Activated CD4-positive, alpha-beta memory T cell treated with anti-CD3 and anti-CD28 coated beads for 36 hours (primary cell): ENCODE results near the gene GCNT2. TPM values are rescaled to one million over a fixed set of nuclear protein-coding genes. Genes with fewer than 3 reads are reported as not detected.
"Not testable (repeated sequence)": the region's sequence is repeated elsewhere in the genome, so short reads cannot be mapped to it uniquely, and the experiment has no call there.

Experiments
- CTCF ChIA-PET: fragments of 350-600 bp; sonication (Branson Sonifier 250); formaldehyde crosslinking; loops from one replicate; lab custom pipeline; 2021; ENCODE audit warnings: antibody characterized with exemption, inconsistent platforms; lab: Charles Lee
- POLR2A ChIA-PET: fragments of 350-600 bp; sonication (Branson Sonifier 250); formaldehyde crosslinking; loops from one replicate; lab custom pipeline; 2021; ENCODE audit warnings: antibody characterized with exemption; lab: Charles Lee
- DNase-seq: peaks from one replicate; pipeline ENCODE4 v3.0.0-alpha.2; 2020
- H3K27ac Mint-ChIP-seq: one replicate; pipeline ENCODE4 v1.8.0; 2021; ENCODE audit warnings: mixed read lengths
- H3K27me3 Mint-ChIP-seq: one replicate; pipeline ENCODE4 v1.8.0; 2021; ENCODE audit warnings: mixed read lengths
- H3K36me3 Mint-ChIP-seq: one replicate; pipeline ENCODE4 v1.8.0; 2021; ENCODE audit warnings: mixed read lengths
- H3K4me1 Mint-ChIP-seq: one replicate; pipeline ENCODE4 v1.8.0; 2021; ENCODE audit warnings: low read depth, mixed read lengths
- H3K4me3 Mint-ChIP-seq: one replicate; pipeline ENCODE4 v1.8.0; 2021; ENCODE audit warnings: mild to moderate bottlenecking, mixed read lengths
- H3K9me3 Mint-ChIP-seq: one replicate; pipeline ENCODE4 v1.8.0; 2021; ENCODE audit warnings: mixed read lengths
- intact Hi-C: fragments of 100-400 bp; cut with micrococcal nuclease; formaldehyde crosslinking; loops from one replicate; pipeline ENCODE4 v1.15.1; 2023
- total RNA-seq, 2 experiments: library from RNA; stranded (reverse); gene quantifications; one replicate each; pipeline ENCODE4 v1.2.3, GENCODE V29; 2021

The GCNT2 gene
- total RNA-seq, 2 experiments from 2014 or later, result 1.4 to 1.5 TPM

DNA sequence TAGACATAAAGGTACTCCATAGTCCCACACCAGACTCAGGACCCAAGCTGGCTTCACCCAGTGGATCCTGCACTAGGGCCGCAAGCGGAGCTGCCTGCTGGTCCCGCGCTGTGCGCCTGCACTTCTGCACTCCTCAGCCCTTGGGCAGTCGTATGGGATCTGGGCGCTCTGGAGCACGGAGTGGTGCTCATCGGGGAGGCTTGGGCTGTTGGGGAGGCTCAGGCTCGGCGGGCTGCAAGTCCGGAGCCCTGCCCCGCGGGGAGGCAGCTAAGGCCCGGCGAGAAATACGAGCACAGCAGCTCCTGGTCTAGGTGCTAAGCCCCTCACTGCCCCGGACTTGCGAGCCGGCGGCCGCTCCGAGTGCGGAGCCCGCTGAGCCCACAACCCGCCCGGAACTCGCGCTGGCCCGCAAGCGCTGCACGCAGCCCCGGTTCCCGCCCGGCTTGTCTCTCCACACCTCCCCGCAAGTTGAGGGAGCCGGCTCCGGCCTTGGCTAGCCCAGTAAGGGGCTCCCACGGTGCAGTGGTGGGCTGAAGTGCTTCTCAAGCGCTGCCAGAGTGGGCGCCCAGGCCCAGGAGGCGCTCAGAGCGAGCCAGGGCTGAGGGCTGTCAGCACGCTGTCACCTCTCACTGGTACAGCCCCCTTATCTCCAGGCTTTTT, 33.4 kb upstream of the GCNT2 start:
- Mint-ChIP-seq H3K9me3 (no peaks in the 10 kb centered on the region), H3K4me3 (no peak overlapping the region), H3K4me1 (no peaks in the 10 kb centered on the region), H3K27me3 (no peaks in the 10 kb centered on the region), H3K27ac (no peak overlapping the region), H3K36me3 (no peaks in the 10 kb centered on the region)
- intact Hi-C loops, result no loop called here
- CTCF ChIA-PET, result interaction anchor here (1.1 kb wide), 1 partner anchor 9 kb away, joined by 9 read pairs; no protein-coding TSS in a partner anchor
- no peak for DNase-seq
- POLR2A ChIA-PET, result interaction anchor here (0.6 kb wide), 1 partner anchor 57 kb away, joined by 3 read pairs; no protein-coding TSS in a partner anchor

DNA sequence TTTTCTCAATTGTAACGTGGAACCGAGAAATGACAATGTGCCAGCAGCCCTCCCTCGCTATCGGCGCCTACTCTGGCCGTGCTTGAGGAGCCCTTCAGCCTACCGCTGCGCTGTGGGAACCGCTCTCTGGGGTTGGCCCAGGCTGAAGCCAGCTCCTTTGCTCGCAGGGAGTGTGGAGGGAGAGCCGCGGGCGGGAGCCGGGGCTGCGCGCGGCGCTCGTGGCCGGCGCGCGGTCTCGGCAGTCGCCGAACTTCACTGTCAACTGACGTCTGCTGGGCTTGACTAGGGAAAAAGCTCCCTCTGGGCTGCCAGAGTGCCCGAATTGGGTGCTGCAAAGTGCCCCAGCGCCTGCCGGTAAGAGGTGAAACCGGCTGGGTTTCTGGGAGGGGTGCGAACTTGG, 29.7 kb upstream of the GCNT2 start:
- no peak overlapping the region for H3K27ac Mint-ChIP-seq
- POLR2A ChIA-PET, result no interaction called here
- intact Hi-C loops, result no loop called here

DNA sequence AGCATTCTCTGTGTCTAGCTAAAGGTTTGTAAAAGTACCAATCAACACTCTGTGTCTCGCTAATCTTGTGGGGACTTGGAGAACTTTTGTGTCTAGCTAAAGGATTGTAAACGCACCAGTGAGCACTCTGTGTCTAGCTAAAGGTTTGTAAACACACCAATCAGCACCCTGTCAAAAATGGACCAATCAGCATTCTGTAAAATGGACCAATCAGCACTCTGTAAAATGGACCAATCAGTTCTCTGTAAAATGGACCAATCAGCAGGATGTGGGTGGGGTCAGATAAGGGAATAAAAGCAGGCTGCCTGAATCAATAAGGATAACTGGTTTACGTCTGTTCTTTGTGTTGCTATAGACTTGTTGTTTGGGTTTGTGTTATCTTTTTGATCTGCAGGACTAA, 29.2 kb upstream of the GCNT2 start:
- H3K4me1 Mint-ChIP-seq, DNase-seq, H3K9me3 Mint-ChIP-seq, H3K4me3 Mint-ChIP-seq, H3K27ac Mint-ChIP-seq, intact Hi-C loops, POLR2A ChIA-PET, H3K27me3 Mint-ChIP-seq, H3K36me3 Mint-ChIP-seq: not testable (repeated sequence)
- CTCF ChIA-PET, result interaction anchor here (0.7 to 1.3 kb wide), 2 partner anchors 10 to 19 kb away, joined by 4 read pairs; no protein-coding TSS in a partner anchor

More for the DNA sequence above, 29.7 kb upstream of the GCNT2 start:
- DNase-seq, result no peak
- no peaks in the 10 kb centered on the region for H3K36me3 Mint-ChIP-seq
- no peaks in the 10 kb centered on the region for H3K9me3 Mint-ChIP-seq
- H3K4me1 Mint-ChIP-seq, result no peaks in the 10 kb centered on the region
- CTCF ChIA-PET, result interaction anchor here (1.3 kb wide), 1 partner anchor 10 kb away, joined by 4 read pairs; no protein-coding TSS in a partner anchor
- H3K4me3 Mint-ChIP-seq, result no peak overlapping the region
- H3K27me3 Mint-ChIP-seq, result peaks cover 1% of the 10 kb centered on the region

DNA sequence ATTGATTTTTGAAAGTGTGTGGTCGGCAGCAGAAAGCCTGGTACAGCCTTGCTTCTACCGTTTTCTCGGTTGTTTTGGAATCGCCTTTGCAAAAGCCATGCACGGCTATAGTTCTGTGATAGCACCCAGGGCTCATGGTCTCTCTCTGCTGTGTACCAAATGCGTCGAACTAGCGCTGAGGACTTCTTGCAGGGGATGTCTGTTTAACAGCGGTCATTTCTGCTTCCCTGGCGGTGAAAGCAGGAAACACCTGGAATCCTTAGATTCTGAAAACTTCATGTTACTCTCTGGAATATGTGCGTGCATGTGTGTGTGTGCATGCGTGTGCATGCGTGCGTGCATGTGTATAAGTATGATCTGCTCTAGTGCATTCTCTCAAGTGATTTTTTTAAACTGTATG, 26.1 kb upstream of the GCNT2 start:
- Mint-ChIP-seq H3K27ac (no peak overlapping the region), H3K9me3 (no peaks in the 10 kb centered on the region), H3K36me3 (no peaks in the 10 kb centered on the region), H3K4me1 (no peaks in the 10 kb centered on the region), H3K27me3 (peaks cover 9% of the 10 kb centered on the region), H3K4me3 (no peak overlapping the region)
- intact Hi-C loops, result no loop called here
- POLR2A ChIA-PET, result no interaction called here
- CTCF ChIA-PET, result no interaction called here
- DNase-seq, result no peak

DNA sequence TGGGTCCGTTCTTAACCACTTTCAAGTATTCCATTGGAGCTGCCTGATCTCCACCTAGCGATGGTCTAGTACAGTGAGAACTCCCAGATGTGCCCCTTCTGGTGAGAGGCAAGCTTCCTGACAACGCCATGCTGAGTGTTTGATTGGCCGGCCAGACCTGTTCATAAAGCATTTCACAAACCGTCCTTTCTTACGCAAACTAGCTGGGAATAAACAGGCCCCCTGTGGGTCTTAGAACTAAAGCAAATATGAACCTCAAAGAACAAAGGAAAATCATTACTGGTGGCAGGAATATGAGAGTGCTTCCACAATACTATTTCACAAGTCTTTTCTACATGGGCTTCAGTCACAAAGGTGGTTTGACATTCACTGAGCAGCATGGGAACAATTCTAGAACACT, 15.6 kb upstream of the GCNT2 start:
- Mint-ChIP-seq H3K9me3 (no peaks in the 10 kb centered on the region), H3K27ac (no peak overlapping the region), H3K4me1 (peaks cover 2% of the 10 kb centered on the region), H3K36me3 (no peaks in the 10 kb centered on the region), H3K4me3 (no peak overlapping the region), H3K27me3 (peaks cover 16% of the 10 kb centered on the region)
- intact Hi-C loops, result no loop called here
- no peak for DNase-seq
- ChIA-PET POLR2A (no interaction called here), CTCF (no interaction called here)

DNA sequence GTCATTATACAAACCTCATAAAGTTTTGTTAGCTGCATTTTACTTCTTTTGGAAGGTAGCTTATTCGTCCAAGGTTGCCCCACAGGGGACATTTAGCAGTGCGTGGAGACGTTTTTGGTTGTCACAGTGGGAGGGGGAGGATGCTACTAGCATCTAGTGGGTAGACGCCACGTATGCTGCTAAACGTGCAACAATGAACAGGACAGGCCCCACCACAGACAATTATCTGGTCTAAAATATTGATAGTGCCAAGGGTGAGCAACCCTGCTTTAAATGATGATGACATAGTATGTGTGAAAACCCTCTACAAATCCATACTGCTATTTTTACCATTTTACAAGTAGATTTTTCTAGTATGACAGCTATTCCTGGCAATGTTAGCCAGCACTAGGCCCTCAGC, 13.9 kb upstream of the GCNT2 start:
- no peak for DNase-seq
- intact Hi-C loops, result no loop called here
- H3K4me1 Mint-ChIP-seq, result peaks cover 4% of the 10 kb centered on the region
- H3K4me3 Mint-ChIP-seq, result no peak overlapping the region
- no peaks in the 10 kb centered on the region for H3K9me3 Mint-ChIP-seq
- no peaks in the 10 kb centered on the region for H3K36me3 Mint-ChIP-seq
- no peak overlapping the region for H3K27ac Mint-ChIP-seq
- peaks cover 10% of the 10 kb centered on the region for H3K27me3 Mint-ChIP-seq
- POLR2A ChIA-PET, result no interaction called here
- CTCF ChIA-PET, result no interaction called here

DNA sequence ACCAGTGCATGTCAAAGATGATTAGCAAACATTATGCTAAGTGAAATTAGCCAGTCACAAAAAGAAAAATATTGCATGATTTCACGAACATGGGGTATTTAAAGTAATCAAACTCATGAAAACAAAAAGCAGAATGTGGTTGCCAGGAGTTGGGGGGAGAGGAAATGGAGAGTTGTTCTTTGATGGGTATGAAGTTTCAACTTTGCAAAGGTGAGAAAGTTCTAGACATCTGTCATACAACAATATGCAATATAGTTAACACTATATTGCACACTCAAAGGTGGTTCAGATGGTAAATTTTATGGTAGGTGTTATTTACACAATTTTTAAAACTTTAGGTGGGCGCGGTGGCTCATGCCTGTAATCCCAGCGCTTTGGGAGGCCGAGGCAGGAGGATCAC, 13.4 kb upstream of the GCNT2 start:
- peaks cover 6% of the 10 kb centered on the region for H3K27me3 Mint-ChIP-seq
- no peaks in the 10 kb centered on the region for H3K36me3 Mint-ChIP-seq
- ChIA-PET CTCF (interaction anchor here (0.6 kb wide), 1 partner anchor 184 kb away, joined by 3 read pairs; no protein-coding TSS in a partner anchor), POLR2A (no interaction called here)
- no peak for DNase-seq
- intact Hi-C loops, result no loop called here
- H3K9me3 Mint-ChIP-seq, result no peaks in the 10 kb centered on the region
- H3K4me3 Mint-ChIP-seq, result no peak overlapping the region
- no peak overlapping the region for H3K27ac Mint-ChIP-seq
- H3K4me1 Mint-ChIP-seq, result peaks cover 4% of the 10 kb centered on the region

DNA sequence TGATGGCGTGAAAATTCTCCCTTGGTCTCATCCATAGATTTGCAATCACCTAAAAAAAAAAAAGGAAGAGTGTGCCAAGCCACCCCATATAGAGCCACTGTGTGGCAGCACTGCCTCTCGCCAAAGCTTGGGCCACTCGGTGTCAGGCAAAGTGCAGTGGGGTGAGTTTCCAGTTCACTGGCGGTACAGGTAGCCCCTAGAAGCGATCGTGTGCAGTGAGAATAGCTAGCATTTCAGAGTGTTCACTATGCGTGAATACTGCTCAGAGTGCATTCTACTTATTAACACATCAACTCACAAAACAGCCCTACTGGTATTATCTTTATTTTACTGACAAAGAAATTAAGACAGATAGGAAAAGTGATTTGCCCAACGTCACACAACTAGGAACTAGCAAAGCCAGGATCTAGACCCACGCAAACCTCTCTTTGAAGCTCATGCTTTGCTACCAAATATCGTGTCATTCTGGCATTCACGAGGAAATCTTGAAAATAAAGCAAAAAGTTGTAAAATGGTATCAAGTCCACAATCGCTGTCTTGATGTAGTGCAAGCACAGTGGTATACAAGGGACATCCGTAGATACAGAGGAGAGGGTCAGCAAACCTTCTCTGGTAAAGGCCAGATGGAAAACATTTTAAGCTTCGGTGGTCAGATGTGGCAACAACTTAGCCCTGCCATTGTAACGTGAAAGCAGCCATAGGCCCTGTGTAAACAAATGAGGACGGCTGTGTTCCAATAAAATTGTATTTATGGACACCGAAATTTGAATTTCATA, 10.4 kb upstream of the GCNT2 start:
- Mint-ChIP-seq H3K4me3 (no peak overlapping the region), H3K4me1 (peaks cover 4% of the 10 kb centered on the region), H3K27ac (no peak overlapping the region), H3K36me3 (no peaks in the 10 kb centered on the region), H3K9me3 (no peaks in the 10 kb centered on the region), H3K27me3 (peaks cover 6% of the 10 kb centered on the region)
- DNase-seq, result peak; percentile 62
- POLR2A ChIA-PET, result no interaction called here
- intact Hi-C loops, result loop anchor here (1.0 to 2.0 kb wide), 3 partner anchors 18 to 291 kb away; partner anchors contain the start of genes C6orf52 and PAK1IP1
- CTCF ChIA-PET, result interaction anchor here (0.6 to 1.6 kb wide), 9 partner anchors 19 to 292 kb away, joined by 3 to 5 read pairs (median 4); partner anchors contain the start of genes C6orf52 and PAK1IP1

DNA sequence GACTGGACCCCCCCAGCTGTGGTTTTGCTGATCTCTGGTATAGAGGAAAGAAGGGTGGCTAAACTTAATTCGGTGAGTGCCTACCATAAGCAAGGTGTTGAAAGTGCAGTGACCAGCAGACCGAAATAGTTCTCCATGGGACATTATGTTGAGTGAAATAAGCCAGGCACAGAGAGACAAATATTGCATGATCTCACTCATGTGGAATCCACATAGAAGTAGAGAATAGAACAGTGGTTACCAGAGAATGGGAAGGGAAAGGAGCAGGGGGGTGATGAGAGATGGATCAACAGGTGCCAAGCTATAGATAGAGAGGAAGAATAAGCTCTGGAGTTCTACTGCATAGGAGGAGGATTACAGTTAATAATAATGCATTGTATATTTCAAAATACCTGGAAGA, 9.7 kb upstream of the GCNT2 start:
- intact Hi-C loops, result loop anchor here (2.0 kb wide), 2 partner anchors 17 to 183 kb away; partner anchors contain the start of genes C6orf52 and PAK1IP1
- peaks cover 4% of the 10 kb centered on the region for H3K4me1 Mint-ChIP-seq
- no peak overlapping the region for H3K4me3 Mint-ChIP-seq
- ChIA-PET CTCF (interaction anchor here (1.4 to 1.6 kb wide), 4 partner anchors 184 to 286 kb away, joined by 3 to 5 read pairs (median 4); partner anchors contain the start of genes C6orf52 and PAK1IP1), POLR2A (no interaction called here)
- no peaks in the 10 kb centered on the region for H3K9me3 Mint-ChIP-seq
- H3K36me3 Mint-ChIP-seq, result no peaks in the 10 kb centered on the region
- no peak overlapping the region for H3K27ac Mint-ChIP-seq
- no peak for DNase-seq
- peaks cover 6% of the 10 kb centered on the region for H3K27me3 Mint-ChIP-seq

DNA sequence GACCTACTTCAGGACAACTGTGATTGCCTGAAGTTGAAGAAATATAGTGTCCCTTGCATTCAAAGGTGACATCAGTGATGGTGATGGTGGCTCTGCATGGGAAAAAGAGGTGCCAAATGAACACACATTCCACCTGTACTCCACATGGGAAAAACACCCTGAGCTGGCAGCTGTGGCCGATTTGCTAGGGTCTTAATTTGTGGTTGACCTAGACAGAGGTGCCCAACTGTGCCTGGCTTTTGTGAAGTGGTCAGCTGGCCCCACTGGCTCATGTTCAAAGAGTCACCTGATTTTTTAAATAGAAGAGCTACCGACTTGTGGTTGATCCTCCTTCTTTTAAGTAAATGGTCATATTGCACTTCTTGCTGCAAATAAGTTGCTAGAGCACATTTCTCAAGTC, 7.6 kb upstream of the GCNT2 start:
- H3K4me3 Mint-ChIP-seq, result no peak overlapping the region
- peaks cover 4% of the 10 kb centered on the region for H3K4me1 Mint-ChIP-seq
- H3K9me3 Mint-ChIP-seq, result no peaks in the 10 kb centered on the region
- peaks cover 6% of the 10 kb centered on the region for H3K27me3 Mint-ChIP-seq
- CTCF ChIA-PET, result no interaction called here
- intact Hi-C loops, result no loop called here
- no peaks in the 10 kb centered on the region for H3K36me3 Mint-ChIP-seq
- POLR2A ChIA-PET, result no interaction called here
- no peak overlapping the region for H3K27ac Mint-ChIP-seq
- DNase-seq, result no peak

DNA sequence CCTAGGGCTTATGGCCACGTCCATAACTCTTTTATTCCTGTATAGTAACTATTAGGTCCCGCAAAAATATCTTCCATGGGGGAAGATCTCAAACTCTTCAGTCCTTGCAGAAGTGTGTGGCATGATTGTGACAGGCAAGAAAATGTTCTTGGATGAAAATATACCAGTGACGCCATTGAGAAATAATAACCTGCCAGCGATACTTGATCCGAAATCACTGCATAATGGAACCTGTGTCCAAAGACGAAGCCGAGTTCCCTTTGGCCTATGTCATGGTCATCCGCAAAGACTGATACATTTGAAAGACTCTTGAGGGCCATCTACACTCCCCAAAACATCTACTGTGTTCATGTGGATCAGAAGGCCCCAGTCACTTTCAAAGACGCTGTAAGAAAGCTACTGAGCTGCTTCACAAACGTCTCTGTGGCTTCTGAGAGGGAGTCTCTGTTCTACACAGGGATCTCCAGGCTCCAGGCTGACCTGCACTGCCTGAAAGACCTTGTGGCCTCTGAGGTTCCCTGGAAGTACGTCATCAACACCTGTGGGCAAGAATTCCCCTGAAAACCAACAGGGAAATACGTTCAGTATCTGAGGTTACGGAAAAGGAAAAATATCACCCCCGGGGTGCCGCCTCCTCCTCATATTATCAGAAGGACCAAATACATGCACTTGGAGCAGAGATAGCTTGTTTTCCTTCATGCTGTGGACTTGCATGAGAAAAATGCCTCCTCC, 6.9 kb upstream of the GCNT2 start:
- CTCF ChIA-PET, result no interaction called here

DNA sequence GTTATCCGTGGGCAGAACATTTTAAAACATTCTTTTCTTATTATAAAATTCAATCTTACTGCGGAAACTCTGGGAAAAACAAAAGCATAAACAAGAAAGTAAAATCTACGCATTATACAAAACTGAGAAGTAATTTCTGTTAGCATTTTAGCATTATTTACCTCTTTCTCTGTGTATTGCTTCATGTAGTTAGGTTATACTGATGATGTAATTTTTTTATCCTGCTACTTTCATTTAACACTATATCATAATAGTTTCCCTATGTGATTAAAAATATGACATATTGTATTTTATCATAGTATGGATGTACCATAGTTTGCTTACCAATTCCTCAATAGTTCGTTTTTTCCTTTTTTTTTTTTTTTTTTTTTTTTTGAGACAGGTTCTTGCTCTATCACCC, 4.2 kb upstream of the GCNT2 start:
- Mint-ChIP-seq H3K27ac (no peak overlapping the region), H3K4me1 (no peaks in the 10 kb centered on the region), H3K9me3 (no peaks in the 10 kb centered on the region), H3K4me3 (no peak overlapping the region), H3K27me3 (no peaks in the 10 kb centered on the region), H3K36me3 (no peaks in the 10 kb centered on the region)
- ChIA-PET POLR2A (no interaction called here), CTCF (interaction anchor here (0.6 kb wide), 1 partner anchor 540 kb away, joined by 3 read pairs; no protein-coding TSS in a partner anchor)
- intact Hi-C loops, result no loop called here
- DNase-seq, result no peak

More for the DNA sequence above, 6.9 kb upstream of the GCNT2 start:
- Mint-ChIP-seq H3K4me1 (peaks cover 4% of the 10 kb centered on the region), H3K9me3 (no peaks in the 10 kb centered on the region), H3K36me3 (no peaks in the 10 kb centered on the region), H3K4me3 (no peak overlapping the region), H3K27me3 (peaks cover 6% of the 10 kb centered on the region), H3K27ac (no peak overlapping the region)
- intact Hi-C loops, result no loop called here
- POLR2A ChIA-PET, result no interaction called here
- no peak for DNase-seq
